Vagina (tissue), 2 donors: Measurements from ENCODE around the gene PDCD1. TPM values are rescaled to one million over a fixed set of nuclear protein-coding genes. Genes with fewer than 3 reads are reported as not detected.

ENCODE experiments used
- DNase-seq, 2 donors: peaks; one replicate each; pipeline ENCODE4 v3.0.0-alpha.2; 2017; ENCODE audit errors: extremely low spot score in 2 of 2
- H3K27ac ChIP-seq: fragments of 200-600 bp; sonication (generic); one replicate; pipeline ENCODE4 v1.5.1; 2019
- H3K27me3 ChIP-seq: fragments of 200-600 bp; sonication (generic); one replicate; pipeline ENCODE4 v1.5.1; 2019
- H3K36me3 ChIP-seq, 2 donors: fragments of 200-600 bp; sonication (generic); one replicate each; pipeline ENCODE4 v1.5.1; 2017 to 2019
- H3K4me1 ChIP-seq: fragments of 200-600 bp; sonication (generic); one replicate; pipeline ENCODE4 v1.5.1; 2019
- H3K4me3 ChIP-seq, 2 donors: fragments of 200-600 bp; sonication (generic); 1 replicate in 1 of 2; 2 replicates in 1 of 2; pipeline ENCODE4 v1.5.1; 2016 to 2019
- H3K9me3 ChIP-seq: fragments of 200-600 bp; sonication (generic); one replicate; pipeline ENCODE4 v1.5.1; 2019
- POLR2A ChIP-seq, 2 donors: fragments of 450-650 bp; IDR thresholded peaks; one replicate each; pipeline ENCODE4 v1.6.1; 2017; ENCODE audit warnings: antibody characterized with exemption in 2 of 2, mild to moderate bottlenecking in 2 of 2, moderate library complexity in 2 of 2
- POLR2AphosphoS5 ChIP-seq, 2 donors: sonication (generic); formaldehyde crosslinking; IDR thresholded peaks; one replicate each; pipeline ENCODE4 v1.9.0; 2017; ENCODE audit warnings: antibody characterized with exemption in 2 of 2, mild to moderate bottlenecking in 2 of 2, low read depth in 1 of 2; ENCODE audit not compliant: insufficient read depth in 1 of 2
- intact Hi-C: fragments of 100-400 bp; cut with DNase I; formaldehyde crosslinking; loops from one replicate; pipeline ENCODE4 v1.15.1; 2023
- total RNA-seq: library from RNA; depleted of rRNA; stranded (reverse); fragments of >200 nt; gene quantifications from one replicate; pipeline ENCODE4 v1.2.3, GENCODE V29; 2016
- TF ChIP-seq, protein P1 (sequence below), 3 experiments: fragments of 450-650 bp in 2 of 3; fragments of 200-600 bp in 1 of 3; sonication (generic) in 1 of 3; IDR thresholded peaks; one replicate each; pipeline ENCODE4 v1.5.1; 2017 to 2019; ENCODE audit warnings: antibody characterized with exemption in 3 of 3, mild to moderate bottlenecking in 2 of 3, moderate library complexity in 2 of 3

PDCD1 gene
- total RNA-seq, 1 donor from 2014 or later = 3.9 TPM

DNA sequence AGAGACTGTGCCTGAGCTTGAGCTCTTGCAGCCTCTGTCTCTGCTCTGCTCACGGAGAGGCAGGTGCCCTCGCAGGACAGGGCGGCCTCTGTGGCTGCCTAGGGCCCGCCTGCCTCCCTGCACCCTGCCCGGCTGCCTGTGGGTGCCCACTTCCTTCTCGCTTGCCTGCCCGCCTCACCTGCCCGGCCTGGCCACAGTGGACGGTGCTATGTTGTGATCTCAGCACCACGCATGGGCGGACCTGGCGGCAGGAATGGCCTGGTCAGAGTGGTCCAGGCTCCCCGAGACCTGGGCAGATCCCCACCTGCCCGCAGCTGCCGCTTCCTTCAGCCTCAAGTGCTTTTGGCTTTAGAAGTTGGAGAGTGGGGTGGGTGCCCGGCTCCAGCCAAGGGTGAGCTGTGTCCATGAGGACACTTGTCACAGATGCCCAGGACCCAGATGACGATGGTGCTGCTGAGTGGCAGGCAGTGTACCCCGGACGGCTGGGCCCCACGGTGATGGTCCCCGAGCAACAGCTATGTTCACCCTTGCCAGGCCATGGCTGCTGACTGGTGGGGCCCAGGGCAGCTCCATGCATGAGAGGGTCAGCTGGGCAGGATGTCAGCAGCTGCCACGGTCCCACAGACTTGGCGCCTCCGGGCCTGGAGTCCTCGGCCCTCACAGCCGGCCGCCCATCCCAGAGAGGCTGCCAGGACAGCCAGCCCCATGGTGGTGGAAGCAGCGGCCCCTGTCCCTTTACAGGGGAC is 36.2 kb upstream of the PDCD1 start:
- TF ChIP-seq POLR2AphosphoS5 (IDR thresholded peaks at IDR 0.05; ENCODE audit: insufficient read depth in 1 of 2, low read depth in 1 of 2) = no peak
- TF ChIP-seq, protein P1, sequence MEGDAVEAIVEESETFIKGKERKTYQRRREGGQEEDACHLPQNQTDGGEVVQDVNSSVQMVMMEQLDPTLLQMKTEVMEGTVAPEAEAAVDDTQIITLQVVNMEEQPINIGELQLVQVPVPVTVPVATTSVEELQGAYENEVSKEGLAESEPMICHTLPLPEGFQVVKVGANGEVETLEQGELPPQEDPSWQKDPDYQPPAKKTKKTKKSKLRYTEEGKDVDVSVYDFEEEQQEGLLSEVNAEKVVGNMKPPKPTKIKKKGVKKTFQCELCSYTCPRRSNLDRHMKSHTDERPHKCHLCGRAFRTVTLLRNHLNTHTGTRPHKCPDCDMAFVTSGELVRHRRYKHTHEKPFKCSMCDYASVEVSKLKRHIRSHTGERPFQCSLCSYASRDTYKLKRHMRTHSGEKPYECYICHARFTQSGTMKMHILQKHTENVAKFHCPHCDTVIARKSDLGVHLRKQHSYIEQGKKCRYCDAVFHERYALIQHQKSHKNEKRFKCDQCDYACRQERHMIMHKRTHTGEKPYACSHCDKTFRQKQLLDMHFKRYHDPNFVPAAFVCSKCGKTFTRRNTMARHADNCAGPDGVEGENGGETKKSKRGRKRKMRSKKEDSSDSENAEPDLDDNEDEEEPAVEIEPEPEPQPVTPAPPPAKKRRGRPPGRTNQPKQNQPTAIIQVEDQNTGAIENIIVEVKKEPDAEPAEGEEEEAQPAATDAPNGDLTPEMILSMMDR (IDR thresholded peaks at IDR 0.05) = no peak
- TF ChIP-seq POLR2A (IDR thresholded peaks at IDR 0.05) = no peak
- no peaks in the 10 kb centered on the region for H3K36me3 ChIP-seq
- H3K9me3 ChIP-seq = no peaks in the 10 kb centered on the region
- H3K4me1 ChIP-seq = peaks cover 61% of the 10 kb centered on the region
- no peak overlapping the region for H3K4me3 ChIP-seq
- H3K27me3 ChIP-seq = no peaks in the 10 kb centered on the region
- intact Hi-C loops = no loop called here
- H3K27ac ChIP-seq = peak overlapping the region; percentile 82
- DNase-seq = no peak

DNA sequence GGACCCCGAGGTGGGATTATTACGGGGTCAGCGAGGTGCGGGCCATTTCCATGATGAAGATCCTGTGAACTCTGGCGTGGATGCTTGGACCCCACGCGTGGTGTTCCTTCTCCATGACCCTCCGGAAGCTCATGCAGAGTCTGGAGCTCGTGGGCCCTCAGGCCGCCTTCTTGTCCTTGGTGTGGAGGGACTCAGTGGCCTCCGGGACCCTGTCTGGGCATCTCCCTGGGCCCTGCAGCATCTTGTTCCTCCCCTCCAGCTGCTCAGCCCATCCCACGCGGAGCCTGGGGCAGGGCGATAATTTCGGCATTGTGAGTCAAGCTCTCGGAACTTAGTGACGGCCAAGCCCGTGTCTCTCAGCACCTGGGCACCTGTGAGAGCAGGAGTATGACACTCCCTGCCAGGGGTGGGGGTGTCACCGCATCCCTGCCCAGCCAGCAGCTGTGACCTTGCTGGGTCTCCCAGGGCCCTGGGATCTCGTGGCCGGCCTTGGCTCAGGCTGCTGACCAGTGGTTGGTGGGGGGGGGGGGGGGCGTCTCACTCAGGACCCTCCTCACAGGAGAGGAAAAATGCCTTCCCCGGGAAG is 35.5 kb upstream of the PDCD1 start:
- Histone ChIP-seq H3K27ac (no peak overlapping the region), H3K4me1 (peaks cover 56% of the 10 kb centered on the region), H3K27me3 (no peaks in the 10 kb centered on the region), H3K4me3 (no peak overlapping the region), H3K9me3 (no peaks in the 10 kb centered on the region), H3K36me3 (no peaks in the 10 kb centered on the region)
- intact Hi-C loops = no loop called here
- TF ChIP-seq POLR2AphosphoS5 (IDR thresholded peaks at IDR 0.05; ENCODE audit: insufficient read depth in 1 of 2, low read depth in 1 of 2) (no peak), POLR2A (IDR thresholded peaks at IDR 0.05) (no peak)
- TF ChIP-seq, protein P1 (IDR thresholded peaks at IDR 0.05) = no peak
- DNase-seq = no peak

DNA sequence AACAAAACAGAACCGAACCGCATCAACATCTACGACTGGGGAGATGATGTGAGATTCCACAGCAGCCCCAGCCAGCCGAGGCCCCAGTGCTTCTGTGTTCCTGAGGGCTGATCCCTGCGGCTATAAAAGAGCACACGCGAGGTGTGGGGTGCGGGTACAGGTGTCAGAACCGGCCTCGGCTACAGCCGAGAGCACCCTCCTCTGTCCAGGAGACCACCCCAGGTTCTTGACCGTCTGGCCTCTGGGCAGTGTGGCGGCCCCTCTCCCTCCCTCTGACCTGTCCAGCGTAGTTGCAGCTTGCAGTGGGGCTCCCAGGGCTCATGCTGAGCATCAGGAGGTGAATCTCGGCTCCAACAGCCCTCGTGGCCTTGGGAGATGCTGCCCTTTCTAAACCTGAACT is 34.6 kb upstream of the PDCD1 start:
- Histone ChIP-seq H3K36me3 (no peaks in the 10 kb centered on the region), H3K27ac (peak overlapping the region; percentile 33), H3K4me1 (peaks cover 49% of the 10 kb centered on the region), H3K4me3 (no peak overlapping the region), H3K9me3 (no peaks in the 10 kb centered on the region), H3K27me3 (no peaks in the 10 kb centered on the region)
- intact Hi-C loops = no loop called here
- DNase-seq = no peak
- no peak for TF ChIP-seq POLR2A (IDR thresholded peaks at IDR 0.05)
- TF ChIP-seq POLR2AphosphoS5 (IDR thresholded peaks at IDR 0.05; ENCODE audit: insufficient read depth in 1 of 2, low read depth in 1 of 2) = no peak

DNA sequence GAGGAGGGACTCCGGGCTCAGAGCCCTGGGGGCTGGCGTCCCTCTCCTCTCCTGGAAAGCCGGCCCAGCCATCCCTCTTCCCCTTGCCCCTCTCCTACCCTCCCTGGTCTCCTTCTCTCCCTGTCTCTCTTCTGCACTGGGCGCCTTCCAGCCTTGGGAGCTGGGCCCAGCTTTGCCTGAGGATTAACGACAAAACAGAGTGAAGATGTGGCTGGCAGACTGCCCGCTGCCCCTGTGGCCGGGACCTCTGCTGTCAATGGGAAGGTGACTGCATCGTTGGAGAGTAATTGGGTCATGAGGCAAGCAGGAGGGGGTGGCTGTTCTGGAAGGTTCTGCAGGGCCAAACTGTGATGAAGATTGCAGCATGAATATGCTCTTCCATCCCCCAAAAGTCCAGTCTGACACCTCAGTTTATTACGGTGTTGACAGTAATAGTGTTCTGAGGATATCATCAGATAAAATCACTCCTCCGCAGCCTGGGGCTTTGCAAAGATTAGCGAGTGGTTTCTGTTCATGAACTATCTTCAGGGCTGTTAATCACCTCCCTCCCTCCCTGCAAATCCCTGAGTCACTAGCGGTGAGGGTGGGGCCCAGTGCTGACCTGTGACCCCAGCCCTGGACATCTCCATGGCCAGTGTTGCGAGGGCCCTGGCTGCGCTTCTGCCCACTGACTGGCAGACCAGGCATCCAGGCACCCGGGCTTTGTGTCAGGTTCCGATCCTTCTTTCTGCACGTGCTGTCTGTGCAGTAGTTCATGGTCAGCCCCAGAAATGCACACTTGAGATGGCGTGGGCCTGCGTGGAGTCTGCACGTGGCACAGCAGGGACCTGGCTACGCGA is 33.8 kb upstream of the PDCD1 start:
- Histone ChIP-seq H3K27me3 (no peaks in the 10 kb centered on the region), H3K27ac (peak overlapping the region; percentile 33), H3K4me3 (no peak overlapping the region), H3K4me1 (peaks cover 49% of the 10 kb centered on the region), H3K9me3 (no peaks in the 10 kb centered on the region), H3K36me3 (no peaks in the 10 kb centered on the region)
- no peak for DNase-seq
- TF ChIP-seq POLR2A (IDR thresholded peaks at IDR 0.05) = no peak
- TF ChIP-seq, protein P1 (IDR thresholded peaks at IDR 0.05) = no peak
- peak in 1 of 2 donors; percentile 58 for TF ChIP-seq POLR2AphosphoS5 (IDR thresholded peaks at IDR 0.05; ENCODE audit: insufficient read depth in 1 of 2, low read depth in 1 of 2)
- intact Hi-C loops = no loop called here

DNA sequence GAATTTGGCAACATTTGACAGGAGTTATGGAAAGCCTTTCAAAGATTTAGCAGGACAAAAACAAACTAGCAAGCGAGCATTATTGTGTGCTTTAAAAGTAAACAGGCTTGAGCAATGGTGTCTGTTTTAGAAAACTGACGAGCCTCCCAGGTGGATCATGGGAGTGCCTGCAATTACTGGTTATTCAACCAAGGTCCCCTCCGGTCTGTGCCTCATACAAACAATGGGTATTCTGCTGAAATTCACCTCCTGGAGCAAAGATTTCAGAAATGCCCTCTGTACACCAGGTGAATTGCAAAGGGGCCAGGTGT is 33.2 kb upstream of the PDCD1 start:
- H3K36me3 ChIP-seq = no peaks in the 10 kb centered on the region
- H3K9me3 ChIP-seq = no peaks in the 10 kb centered on the region
- H3K4me3 ChIP-seq = no peak overlapping the region
- H3K4me1 ChIP-seq = peaks cover 49% of the 10 kb centered on the region
- DNase-seq = no peak
- H3K27me3 ChIP-seq = no peaks in the 10 kb centered on the region
- peak overlapping the region; percentile 33 for H3K27ac ChIP-seq
- TF ChIP-seq, protein P1 (IDR thresholded peaks at IDR 0.05) = no peak
- TF ChIP-seq POLR2AphosphoS5 (IDR thresholded peaks at IDR 0.05; ENCODE audit: insufficient read depth in 1 of 2, low read depth in 1 of 2) (no peak), POLR2A (IDR thresholded peaks at IDR 0.05) (no peak)
- intact Hi-C loops = no loop called here
